Fibroblast of gingiva (primary cell): ENCODE results near the gene SULF2.

Experiments
- DNase-seq: peaks from one replicate; pipeline ENCODE4 v3.0.0-alpha.2; 2011; ENCODE audit warnings: low read depth

The SULF2 gene

DNA sequence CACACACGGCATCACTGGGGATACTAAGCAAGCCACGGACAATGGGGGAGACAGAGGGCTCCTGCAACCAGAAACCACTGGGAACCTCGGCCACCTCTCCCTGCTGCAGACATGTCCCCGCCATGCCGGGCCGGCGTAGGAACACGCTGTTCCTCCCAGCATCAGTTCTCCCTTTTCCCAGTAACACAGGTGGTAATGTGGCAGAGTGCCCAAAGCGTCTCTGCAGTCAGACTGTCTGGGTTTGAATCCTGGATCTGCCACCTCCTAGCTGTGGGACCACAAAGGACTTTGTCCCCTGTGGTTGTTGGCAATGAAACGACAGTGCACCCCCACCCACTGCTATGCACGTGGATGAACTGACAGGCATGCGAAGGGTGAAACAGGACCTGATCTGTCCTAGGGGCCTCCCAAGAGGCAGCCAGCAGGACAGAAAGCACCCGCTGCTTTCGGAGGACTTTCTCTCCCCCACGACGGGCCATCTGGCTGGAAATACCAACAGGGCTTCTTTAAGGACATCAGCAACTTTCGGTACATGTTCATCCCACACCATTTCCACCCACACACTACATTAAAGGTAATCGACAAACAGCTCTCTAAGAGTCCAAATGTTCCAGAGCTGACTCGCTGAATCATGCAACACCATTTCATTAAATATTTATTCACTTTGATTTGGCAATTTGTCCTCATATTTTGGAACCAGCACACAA, 74.1 kb downstream of the SULF2 start:
- DNase-seq, result no peak

DNA sequence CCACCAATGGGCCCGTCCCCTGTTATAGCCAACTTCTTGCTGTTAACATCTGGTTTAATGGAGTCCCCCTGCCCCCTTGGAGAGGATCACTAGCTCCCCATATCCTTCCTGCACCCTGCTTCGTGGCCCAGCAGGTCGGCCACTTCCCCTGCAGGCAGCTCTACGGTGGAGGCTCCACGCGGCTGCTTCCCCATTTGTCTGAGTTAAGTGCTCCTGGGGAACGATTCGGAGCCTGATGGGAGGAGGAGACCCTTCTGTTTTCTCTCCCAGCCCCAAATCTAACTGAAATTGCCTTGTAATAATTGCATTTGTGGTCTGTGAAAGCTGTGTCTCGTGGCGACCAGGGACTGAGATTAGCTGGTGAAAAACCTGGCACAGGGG, 74.6 kb downstream of the SULF2 start:
- DNase-seq, result no peak

GRCh38 chr20:47708953-47709833, 76.1 kb downstream of the SULF2 start:
- DNase-seq, result no peak

GRCh38 chr20:47708140-47708807, 77.0 kb downstream of the SULF2 start:
- no peak for DNase-seq

- DNase-seq, result no peak
Measured at GRCh38 chr20:47706345-47706744, 78.9 kb downstream of the SULF2 start.

- no peak for DNase-seq
Measured at GRCh38 chr20:47705497-47705856, 79.8 kb downstream of the SULF2 start.

DNA sequence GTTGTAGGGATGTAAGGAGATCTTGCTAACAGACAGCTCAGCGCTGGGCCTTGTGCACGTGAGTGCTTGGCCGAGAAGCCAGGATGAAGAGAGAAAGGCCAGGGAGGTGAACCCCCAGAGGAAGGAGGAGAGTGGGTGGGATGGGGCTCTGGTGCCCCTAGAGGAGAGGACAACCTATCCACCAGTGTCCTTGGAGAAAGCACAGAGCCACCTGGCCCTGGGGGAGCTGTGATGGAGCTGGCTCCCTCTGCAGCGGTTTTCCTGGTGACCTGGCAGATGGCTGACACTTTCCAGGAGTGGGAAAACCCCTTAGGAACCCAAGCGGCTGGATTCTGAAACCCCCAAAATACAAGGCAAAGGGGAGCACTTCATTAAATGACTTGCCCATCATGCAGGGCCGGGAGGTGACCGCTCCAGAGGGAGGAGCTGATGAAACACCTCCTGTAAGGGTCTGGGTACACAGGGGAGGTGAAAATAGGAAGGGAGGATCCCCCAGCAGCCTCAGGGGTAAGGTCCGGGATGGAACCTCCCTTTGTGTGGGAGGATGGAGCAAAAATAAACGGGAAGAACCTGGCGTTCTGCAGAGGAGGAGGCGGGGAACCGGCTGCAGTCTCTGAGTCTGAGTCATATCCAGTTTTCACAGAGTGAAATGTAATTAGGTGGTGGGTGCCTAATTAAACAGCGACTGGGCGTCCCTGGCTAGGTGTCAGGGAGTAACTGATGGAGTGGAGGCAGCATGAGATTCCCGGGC, 80.4 kb downstream of the SULF2 start:
- DNase-seq, result no peak

DNA sequence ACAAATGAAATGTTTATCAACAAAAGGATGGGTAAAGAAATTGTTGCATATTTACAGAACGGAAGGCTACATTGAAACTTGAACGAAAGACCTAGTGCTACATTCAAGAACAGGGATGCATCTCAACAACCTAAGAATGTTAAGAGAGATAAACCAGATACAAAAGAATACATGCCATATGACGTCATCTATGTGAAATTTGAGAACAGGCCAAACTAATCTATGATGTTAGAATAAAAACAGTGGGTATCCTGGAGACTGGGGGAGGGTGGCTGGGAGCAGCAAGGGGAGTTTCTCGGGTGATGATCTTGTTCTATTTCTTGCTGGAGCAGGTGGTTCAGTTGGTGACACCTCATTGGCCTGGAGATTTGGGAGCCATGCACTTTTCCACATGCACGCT, 81.5 kb downstream of the SULF2 start:
- no peak for DNase-seq

DNA sequence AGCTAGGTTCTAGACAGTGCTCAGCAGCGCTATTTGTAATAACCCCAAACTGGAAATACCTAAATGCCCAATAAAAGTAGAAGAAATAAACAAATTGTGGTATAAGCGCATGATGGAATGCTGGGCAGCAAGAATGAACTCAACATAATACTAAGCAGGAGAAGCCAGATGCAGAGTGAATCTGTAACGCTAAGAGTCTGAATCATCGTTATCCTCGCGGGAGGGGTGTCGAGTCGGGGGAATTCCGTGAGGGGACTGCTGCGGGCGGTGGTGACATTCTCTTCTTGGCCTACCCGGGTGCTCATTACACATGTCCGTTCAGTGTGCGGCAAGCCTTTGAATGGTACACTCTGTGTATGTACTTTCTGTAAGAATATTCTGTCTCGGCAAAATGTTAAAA, 83.7 kb downstream of the SULF2 start:
- no peak for DNase-seq

- no peak for DNase-seq
Measured at GRCh38 chr20:47700327-47700726, 85.0 kb downstream of the SULF2 start.

- DNase-seq, result no peak
Measured at GRCh38 chr20:47699818-47700217, 85.5 kb downstream of the SULF2 start.

GRCh38 chr20:47698142-47698541, 87.1 kb downstream of the SULF2 start:
- no peak for DNase-seq

GRCh38 chr20:47696856-47697255, 88.4 kb downstream of the SULF2 start:
- no peak for DNase-seq

- no peak for DNase-seq
Measured at GRCh38 chr20:47694021-47694818, 91.1 kb downstream of the SULF2 start.

DNA sequence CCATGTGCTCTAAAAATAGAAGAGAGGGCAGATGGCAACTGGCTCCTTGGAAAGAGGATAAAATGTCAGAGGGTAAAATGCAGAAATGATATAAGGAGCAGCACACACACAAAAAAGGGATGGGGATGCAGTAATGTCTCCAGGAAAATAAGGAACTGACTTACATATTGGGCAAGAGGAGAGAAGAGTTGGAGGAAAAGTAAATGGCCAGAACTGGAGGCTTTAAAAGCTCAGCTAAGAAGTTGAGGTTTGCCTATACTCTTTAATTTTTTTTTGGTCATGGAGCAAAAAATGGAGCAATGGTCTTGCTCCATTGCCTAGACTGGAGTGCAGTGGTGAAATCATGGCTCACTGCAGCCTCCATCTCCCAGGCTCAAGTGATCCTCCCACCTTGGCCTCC, 93.7 kb downstream of the SULF2 start:
- peak; percentile 31 for DNase-seq

GRCh38 chr20:47689731-47690130, 95.5 kb downstream of the SULF2 start:
- no peak for DNase-seq

GRCh38 chr20:47688385-47689381, 96.6 kb downstream of the SULF2 start:
- DNase-seq, result no peak

- DNase-seq, result no peak
Measured at GRCh38 chr20:47687095-47687987, 97.9 kb downstream of the SULF2 start.

DNA sequence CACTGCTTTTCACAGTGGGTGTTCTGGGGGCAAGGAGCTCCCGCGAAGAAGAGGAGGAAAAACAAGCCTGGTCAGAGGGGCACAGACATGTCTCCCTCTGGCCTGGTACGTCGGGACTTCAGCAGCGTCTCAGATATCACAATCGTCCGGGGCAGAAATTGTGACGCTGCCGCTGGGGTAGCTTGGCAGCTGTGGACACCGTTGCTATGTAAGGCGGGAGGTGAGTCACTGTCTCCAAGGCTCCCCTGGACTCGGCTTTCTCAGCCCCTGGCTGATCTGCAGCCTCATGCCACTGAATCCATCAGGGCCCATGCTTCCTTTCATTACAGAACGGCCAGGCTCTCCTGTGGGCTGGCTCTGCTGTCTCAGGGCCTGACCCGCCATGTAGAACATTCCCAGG, 98.7 kb downstream of the SULF2 start:
- DNase-seq, result peak; percentile 65
